Activated CD8-positive, alpha-beta memory T cell treated with anti-CD3 and anti-CD28 coated beads for 36 hours (primary cell): ENCODE measurements around the gene IZUMO1R. TPM values are rescaled to one million over a fixed set of nuclear protein-coding genes. Genes with fewer than 3 reads are reported as not detected.
"Not testable (repeated sequence)": the region's sequence is repeated elsewhere in the genome, so short reads cannot be mapped to it uniquely, and the experiment has no call there.

Source experiments
- CTCF ChIA-PET: fragments of 350-600 bp; sonication (Branson Sonifier 250); formaldehyde crosslinking; loops from one replicate; lab custom pipeline; 2021; ENCODE audit warnings: antibody characterized with exemption; lab: Charles Lee
- POLR2A ChIA-PET: fragments of 350-600 bp; sonication (Branson Sonifier 250); formaldehyde crosslinking; loops from one replicate; lab custom pipeline; 2021; ENCODE audit warnings: antibody characterized with exemption; lab: Charles Lee
- total RNA-seq, 2 experiments: library from RNA; stranded (reverse); gene quantifications; one replicate each; pipeline ENCODE4 v1.2.3, GENCODE V29; 2021

The IZUMO1R gene
- total RNA-seq, 2 experiments from 2014 or later, result not detected

DNA sequence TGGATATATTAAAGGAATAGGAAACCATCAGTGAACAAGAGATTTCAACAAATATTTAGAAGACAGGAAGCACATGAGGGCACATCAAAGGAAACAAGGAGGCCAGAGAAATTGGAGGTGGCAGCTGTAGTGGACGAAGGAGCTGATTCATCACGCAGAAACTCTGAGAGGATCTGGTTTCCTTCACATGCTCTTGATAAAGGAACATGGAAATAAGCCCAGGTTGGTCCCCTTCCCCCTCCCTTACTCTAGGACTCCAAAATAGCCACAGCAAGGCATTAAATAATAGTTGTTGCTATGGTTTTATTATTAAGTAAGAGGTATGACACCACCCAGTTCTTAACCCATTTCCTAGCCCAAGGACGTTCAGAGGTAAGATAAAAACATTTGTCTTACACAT is 11.3 kb downstream of the IZUMO1R start:
- POLR2A ChIA-PET, result no interaction called here
- CTCF ChIA-PET, result no interaction called here

DNA sequence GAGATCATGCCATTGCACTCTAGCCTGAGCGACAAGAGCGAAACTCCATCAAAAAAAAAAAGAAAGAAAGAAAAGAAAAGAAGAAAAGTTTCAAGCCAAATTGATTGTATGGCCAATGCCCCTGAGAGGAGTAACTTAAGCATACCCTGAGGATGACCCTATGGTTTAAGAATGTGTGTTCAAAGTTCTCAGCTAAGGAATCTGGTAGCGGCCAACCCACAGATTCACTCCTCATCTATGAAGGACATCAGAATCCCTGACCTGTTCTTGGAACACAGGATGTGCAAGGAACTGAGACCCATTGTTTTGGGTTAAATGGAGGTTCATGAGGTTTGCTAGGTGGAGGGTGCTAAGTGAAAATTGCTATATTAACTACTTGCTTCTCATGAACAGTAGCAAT is 18.1 kb downstream of the IZUMO1R start:
- ChIA-PET CTCF (no interaction called here), POLR2A (no interaction called here)

DNA sequence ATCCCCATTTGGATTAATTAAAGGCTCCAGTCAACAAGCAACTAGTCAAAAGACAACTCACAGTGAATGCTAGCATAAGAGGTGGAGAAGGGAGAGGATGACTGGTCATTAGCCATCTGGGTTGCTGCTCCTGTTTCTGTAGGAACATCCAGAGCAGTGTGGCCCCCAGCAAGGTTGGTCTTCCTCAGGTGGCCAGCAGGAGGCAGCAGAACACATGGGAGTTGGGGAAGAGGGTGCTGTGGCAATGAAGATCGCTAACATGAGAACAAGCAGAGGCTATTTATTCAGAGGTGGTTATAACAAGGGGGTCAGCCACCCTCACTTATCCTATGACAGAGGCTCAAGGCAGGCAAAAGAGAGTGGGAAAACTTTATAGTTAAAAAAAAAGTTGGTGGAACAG is 21.3 kb downstream of the IZUMO1R start:
- POLR2A ChIA-PET, result no interaction called here
- CTCF ChIA-PET, result no interaction called here

- POLR2A ChIA-PET, result no interaction called here
- CTCF ChIA-PET, result no interaction called here
Observed at GRCh38 chr11:94326947-94327346, 22.6 kb downstream of the IZUMO1R start.

GRCh38 chr11:94328587-94329080 is 24.3 kb downstream of the IZUMO1R start:
- POLR2A ChIA-PET, result no interaction called here
- CTCF ChIA-PET, result no interaction called here

DNA sequence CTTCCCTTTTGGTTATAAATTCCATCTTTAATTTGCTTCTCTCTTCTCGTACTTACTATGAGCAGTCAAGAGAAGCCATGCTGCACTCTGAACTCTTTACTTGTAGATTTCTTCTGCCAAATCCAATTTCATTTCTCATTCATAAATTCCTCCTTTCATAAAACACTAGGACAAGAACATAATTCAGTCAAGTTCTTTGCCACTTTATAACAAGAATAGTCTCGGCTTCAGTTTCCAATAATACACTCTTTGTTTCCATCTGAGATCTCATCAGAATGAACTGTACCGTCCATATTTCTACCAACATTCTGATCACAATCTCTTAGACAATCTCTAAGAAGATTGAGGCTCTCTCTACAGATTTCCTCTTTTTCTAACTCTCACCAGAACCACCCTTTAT is 25.1 kb downstream of the IZUMO1R start:
- ChIA-PET CTCF (no interaction called here), POLR2A (no interaction called here)

DNA sequence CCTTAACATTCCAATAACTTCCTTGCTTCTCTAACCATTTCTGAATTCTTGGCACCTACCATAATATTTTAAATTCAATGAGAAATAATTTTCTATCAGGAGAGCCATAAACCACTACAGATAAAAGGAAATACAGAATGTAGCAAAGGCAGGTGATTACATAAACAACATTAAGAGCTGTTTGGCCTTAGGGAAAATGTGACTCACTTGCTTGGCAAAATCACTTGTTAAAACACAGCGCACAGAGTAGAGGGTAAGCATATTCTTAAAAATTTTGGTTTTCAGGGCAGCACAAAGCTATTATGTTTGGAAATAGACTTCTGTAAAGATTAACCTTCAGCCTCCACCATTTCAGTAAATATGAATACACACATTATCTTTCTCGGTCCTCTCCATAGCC is 26.4 kb downstream of the IZUMO1R start:
- ChIA-PET POLR2A (no interaction called here), CTCF (no interaction called here)

DNA sequence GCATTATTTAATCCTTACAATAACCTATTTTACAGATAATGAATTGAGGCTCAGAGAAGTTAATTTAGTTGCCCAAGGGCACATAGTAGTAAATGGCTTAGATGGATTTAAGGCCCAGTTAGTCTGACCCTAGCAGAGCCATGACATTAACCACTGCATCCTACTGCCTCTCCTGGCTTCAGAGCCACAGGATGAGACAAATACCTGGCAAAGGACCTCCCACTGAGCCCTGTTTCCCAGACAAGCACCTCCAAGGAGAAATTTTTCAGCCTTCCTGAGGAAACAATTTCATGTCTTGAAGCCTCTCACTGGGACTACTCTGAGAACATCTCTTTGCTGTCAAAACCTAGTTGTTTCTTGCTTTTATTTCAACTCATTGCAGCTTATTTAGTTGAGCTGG is 28.4 kb downstream of the IZUMO1R start:
- CTCF ChIA-PET, result no interaction called here
- POLR2A ChIA-PET, result no interaction called here

DNA sequence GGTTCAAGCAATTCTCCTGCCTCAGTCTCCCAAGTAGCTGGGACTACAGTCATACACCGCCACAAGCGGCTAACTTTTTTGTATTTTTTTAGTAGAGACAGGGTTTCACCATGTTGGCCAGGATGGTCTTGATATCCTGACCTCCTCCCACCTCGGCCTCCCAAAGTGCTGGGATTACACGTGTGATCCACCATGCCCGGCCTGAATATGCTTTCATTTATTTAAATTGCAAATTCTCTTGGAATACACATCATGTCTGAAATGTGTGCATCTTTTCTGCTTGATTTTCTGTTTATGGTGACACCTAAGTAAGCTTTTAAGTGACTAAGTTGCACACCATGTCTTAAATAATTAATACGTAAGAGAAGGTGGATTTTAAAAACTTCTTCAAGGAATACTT is 31.7 kb downstream of the IZUMO1R start:
- POLR2A ChIA-PET, result no interaction called here

DNA sequence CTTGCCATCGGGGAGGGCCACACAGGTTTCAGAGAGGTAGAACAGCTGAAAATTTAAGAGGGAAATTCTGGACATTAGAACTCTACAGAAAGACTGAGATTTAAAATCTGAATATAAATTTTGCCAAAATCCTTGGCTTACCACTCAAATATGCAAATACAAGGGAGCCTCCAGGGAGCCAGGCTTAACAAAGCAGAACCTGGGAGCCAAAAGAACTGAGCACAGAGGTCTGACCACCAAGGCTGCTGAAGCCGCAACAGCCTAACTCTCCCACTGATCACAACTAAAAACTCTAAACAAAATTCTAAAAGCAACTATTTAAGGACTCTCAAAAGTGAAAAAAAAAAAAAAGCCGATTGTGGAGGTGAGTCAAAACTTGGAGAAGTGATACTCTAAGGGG is 34.3 kb downstream of the IZUMO1R start:
- POLR2A ChIA-PET, result no interaction called here
- CTCF ChIA-PET, result no interaction called here

More for the DNA sequence above, 31.7 kb downstream of the IZUMO1R start:
- CTCF ChIA-PET, result no interaction called here

DNA sequence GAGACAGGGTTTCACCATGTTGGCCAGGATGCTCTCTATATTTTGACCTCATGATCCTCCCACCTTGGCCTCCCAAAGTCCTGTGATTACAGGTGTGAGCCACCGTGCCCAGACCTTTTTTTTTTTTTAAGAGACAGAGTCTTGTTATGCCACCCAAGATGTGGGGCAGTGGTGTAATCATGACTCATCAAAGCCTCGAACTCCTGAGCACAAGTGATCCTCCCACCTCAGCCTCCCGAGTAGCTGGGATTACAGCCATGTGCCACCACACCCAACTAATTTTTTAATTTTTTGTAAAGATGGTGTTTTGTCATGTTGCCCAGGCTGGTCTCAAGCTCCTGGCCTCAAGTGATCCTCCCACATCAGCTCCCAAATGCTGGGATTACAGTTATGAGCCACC is 37.9 kb downstream of the IZUMO1R start:
- ChIA-PET CTCF (no interaction called here), POLR2A (no interaction called here)

- CTCF ChIA-PET, result no interaction called here
- POLR2A ChIA-PET, result no interaction called here
Observed at GRCh38 chr11:94343495-94343894, 39.1 kb downstream of the IZUMO1R start.

GRCh38 chr11:94346311-94346710 is 41.9 kb downstream of the IZUMO1R start:
- CTCF ChIA-PET, POLR2A ChIA-PET: not testable (repeated sequence)

GRCh38 chr11:94350850-94351563 is 46.6 kb downstream of the IZUMO1R start:
- CTCF ChIA-PET, POLR2A ChIA-PET: not testable (repeated sequence)

Other genes with a start within 250 kb of the IZUMO1R start
- gene PANX1, start 175.7 kb upstream of the IZUMO1R start, total RNA-seq, result 10 to 100 TPM; 20.7 to 22.7 TPM
- under 1 TPM; 0.13 to 0.19 TPM for gene GPR83, start 96.8 kb downstream of the IZUMO1R start, total RNA-seq
- 10 to 100 TPM; 45.2 to 46.1 TPM for gene MRE11, start 189.3 kb downstream of the IZUMO1R start, total RNA-seq
- gene ANKRD49, start 189.4 kb downstream of the IZUMO1R start, total RNA-seq, result 10 to 100 TPM; 16.5 to 18.3 TPM
- not detected for gene C11orf97, start 207.9 kb downstream of the IZUMO1R start, total RNA-seq
- 1 to 10 TPM; 6.9 to 7.0 TPM for gene FUT4, start 239.3 kb downstream of the IZUMO1R start, total RNA-seq